ENCODE measurements around the gene TRNP1.

TRNP1 gene

GRCh38 chr1:26959722-26960624 is 33.5 kb upstream of the TRNP1 start, which contains the start of gene KDF1:
Gene KDF1, minus strand, starts transcription at chr1:26960468. Its CDS starts 8,088 bp downstream, at chr1:26952380.
- H3K4me3 ChIP-seq (ENCODE audit: insufficient read length, low read depth), result peak within 1 kb of the TSS; percentile 89
- no peaks in the 10 kb centered on the region for H3K4me1 ChIP-seq (ENCODE audit: insufficient read depth, insufficient read length)
- no peaks in the 10 kb centered on the region for H3K9me3 ChIP-seq (ENCODE audit: insufficient read depth, low read length)
- H3K36me3 ChIP-seq (ENCODE audit: insufficient read depth, insufficient read length, low read length), result no peaks in the 10 kb centered on the region
- peaks cover 44% of the 10 kb centered on the region for H3K27me3 ChIP-seq (ENCODE audit: insufficient read depth, insufficient read length)
- peak within 1 kb of the TSS; percentile 89 for H3K9ac ChIP-seq (ENCODE audit: insufficient read length, low read depth)
- peak; percentile 18 for DNase-seq (ENCODE audit: low read depth, low spot score)
- TF ChIP-seq ZNF274 (IDR thresholded peaks at IDR 0.05; ENCODE audit: low read depth, low read length) (no peak), YY1 (IDR thresholded peaks at IDR 0.05; ENCODE audit: insufficient read depth, insufficient read length) (no peak), SUZ12 (IDR thresholded peaks at IDR 0.05; ENCODE audit: extremely low read depth, insufficient read depth, insufficient read length) (no peak)

DNA sequence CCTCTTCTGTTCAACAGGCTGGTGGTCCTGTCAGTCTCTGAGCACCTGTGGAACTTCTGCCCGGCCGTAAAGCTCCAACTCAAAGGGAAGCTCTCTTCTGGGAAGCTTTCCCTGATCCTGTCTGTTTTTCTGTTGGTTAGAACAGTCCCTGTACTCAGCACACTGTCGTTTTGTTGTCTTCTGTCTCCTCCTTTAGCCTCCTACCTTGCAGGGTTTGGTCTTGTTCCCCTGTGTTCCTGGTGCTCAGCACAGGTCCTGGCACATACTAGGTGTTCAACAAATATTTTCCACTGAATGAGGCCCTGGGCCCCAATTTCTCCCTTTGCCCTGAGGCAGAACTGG is 32.9 kb upstream of the TRNP1 start:
- no peak for DNase-seq (ENCODE audit: low read depth, low spot score)
- TF ChIP-seq SUZ12 (IDR thresholded peaks at IDR 0.05; ENCODE audit: extremely low read depth, insufficient read depth, insufficient read length) (no peak), YY1 (IDR thresholded peaks at IDR 0.05; ENCODE audit: insufficient read depth, insufficient read length) (no peak), ZNF274 (IDR thresholded peaks at IDR 0.05; ENCODE audit: low read depth, low read length) (no peak)
- Histone ChIP-seq H3K9me3 (ENCODE audit: insufficient read depth, low read length) (no peaks in the 10 kb centered on the region), H3K27me3 (ENCODE audit: insufficient read depth, insufficient read length) (peaks cover 44% of the 10 kb centered on the region), H3K4me3 (ENCODE audit: insufficient read length, low read depth) (peak overlapping the region; percentile 89), H3K4me1 (ENCODE audit: insufficient read depth, insufficient read length) (no peaks in the 10 kb centered on the region), H3K9ac (ENCODE audit: insufficient read length, low read depth) (peak overlapping the region; percentile 89), H3K36me3 (ENCODE audit: insufficient read depth, insufficient read length, low read length) (no peaks in the 10 kb centered on the region)

DNA sequence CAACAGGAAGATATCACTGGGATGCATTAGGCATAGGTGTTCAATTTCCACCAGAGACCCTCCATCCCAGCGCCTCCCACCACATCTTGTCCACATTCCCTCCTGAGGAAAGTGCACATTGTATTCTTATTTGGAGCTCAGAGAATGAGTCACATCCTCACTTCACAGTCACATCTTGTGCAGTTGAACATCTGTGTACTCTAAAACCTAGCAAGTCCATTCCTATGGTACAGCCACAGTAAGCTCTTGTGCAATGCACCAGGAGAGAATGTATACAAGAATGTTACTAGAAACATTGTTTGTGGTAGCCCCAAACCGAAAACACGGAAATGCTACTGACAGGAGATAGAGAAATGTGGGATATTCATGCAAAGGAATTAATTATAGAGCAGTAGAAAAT is 31.7 kb upstream of the TRNP1 start:
- Histone ChIP-seq H3K27me3 (ENCODE audit: insufficient read depth, insufficient read length) (peaks cover 44% of the 10 kb centered on the region), H3K9ac (ENCODE audit: insufficient read length, low read depth) (no peak overlapping the region), H3K9me3 (ENCODE audit: insufficient read depth, low read length) (no peaks in the 10 kb centered on the region), H3K36me3 (ENCODE audit: insufficient read depth, insufficient read length, low read length) (no peaks in the 10 kb centered on the region), H3K4me3 (ENCODE audit: insufficient read length, low read depth) (no peak overlapping the region), H3K4me1 (ENCODE audit: insufficient read depth, insufficient read length) (no peaks in the 10 kb centered on the region)
- TF ChIP-seq YY1 (IDR thresholded peaks at IDR 0.05; ENCODE audit: insufficient read depth, insufficient read length) (no peak), SUZ12 (IDR thresholded peaks at IDR 0.05; ENCODE audit: extremely low read depth, insufficient read depth, insufficient read length) (no peak), ZNF274 (IDR thresholded peaks at IDR 0.05; ENCODE audit: low read depth, low read length) (no peak)
- no peak for DNase-seq (ENCODE audit: low read depth, low spot score)

- Histone ChIP-seq H3K4me3 (ENCODE audit: insufficient read length, low read depth) (no peak overlapping the region), H3K27me3 (ENCODE audit: insufficient read depth, insufficient read length) (peaks cover 25% of the 10 kb centered on the region), H3K4me1 (ENCODE audit: insufficient read depth, insufficient read length) (peaks cover 3% of the 10 kb centered on the region), H3K9ac (ENCODE audit: insufficient read length, low read depth) (no peak overlapping the region), H3K9me3 (ENCODE audit: insufficient read depth, low read length) (no peaks in the 10 kb centered on the region), H3K36me3 (ENCODE audit: insufficient read depth, insufficient read length, low read length) (no peaks in the 10 kb centered on the region)
- TF ChIP-seq SUZ12 (IDR thresholded peaks at IDR 0.05; ENCODE audit: extremely low read depth, insufficient read depth, insufficient read length) (no peak), ZNF274 (IDR thresholded peaks at IDR 0.05; ENCODE audit: low read depth, low read length) (no peak), YY1 (IDR thresholded peaks at IDR 0.05; ENCODE audit: insufficient read depth, insufficient read length) (no peak)
- DNase-seq (ENCODE audit: low read depth, low spot score), result no peak
Measured at GRCh38 chr1:26965213-26965612, 28.3 kb upstream of the TRNP1 start.

- DNase-seq (ENCODE audit: low read depth, low spot score), result no peak
- no peaks in the 10 kb centered on the region for H3K9me3 ChIP-seq (ENCODE audit: insufficient read depth, low read length)
Measured at GRCh38 chr1:26965628-26966027, 27.9 kb upstream of the TRNP1 start.

DNA sequence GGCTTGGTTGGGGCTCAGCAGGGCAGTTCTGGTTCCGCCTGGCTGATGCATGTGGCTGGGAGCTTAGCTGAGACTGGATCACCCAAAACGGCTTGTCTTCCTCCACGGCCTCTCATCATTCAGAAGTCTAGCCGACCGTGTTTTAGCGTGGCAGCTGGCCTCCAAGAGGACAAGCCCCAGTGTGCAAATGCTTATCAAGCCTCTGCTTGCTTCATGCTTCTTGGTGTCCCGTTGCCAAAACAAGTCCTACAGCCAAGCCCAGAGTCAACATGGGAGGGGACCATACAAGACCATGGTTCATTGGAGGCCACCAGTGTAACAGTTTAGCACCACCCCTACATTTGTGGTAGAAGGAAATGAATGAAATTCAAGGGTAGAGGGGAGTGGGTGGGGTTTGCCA is 22.7 kb upstream of the TRNP1 start:
- peaks cover 15% of the 10 kb centered on the region for H3K4me1 ChIP-seq (ENCODE audit: insufficient read depth, insufficient read length)
- no peak for DNase-seq (ENCODE audit: low read depth, low spot score)
- no peak overlapping the region for H3K4me3 ChIP-seq (ENCODE audit: insufficient read length, low read depth)
- no peaks in the 10 kb centered on the region for H3K9me3 ChIP-seq (ENCODE audit: insufficient read depth, low read length)
- no peaks in the 10 kb centered on the region for H3K36me3 ChIP-seq (ENCODE audit: insufficient read depth, insufficient read length, low read length)
- no peak for TF ChIP-seq ZNF274 (IDR thresholded peaks at IDR 0.05; ENCODE audit: low read depth, low read length)
- no peak for TF ChIP-seq YY1 (IDR thresholded peaks at IDR 0.05; ENCODE audit: insufficient read depth, insufficient read length)
- no peak for TF ChIP-seq SUZ12 (IDR thresholded peaks at IDR 0.05; ENCODE audit: extremely low read depth, insufficient read depth, insufficient read length)
- no peak overlapping the region for H3K9ac ChIP-seq (ENCODE audit: insufficient read length, low read depth)
- no peaks in the 10 kb centered on the region for H3K27me3 ChIP-seq (ENCODE audit: insufficient read depth, insufficient read length)

More at GRCh38 chr1:26965628-26966027, 27.9 kb upstream of the TRNP1 start:
- Histone ChIP-seq H3K4me1 (ENCODE audit: insufficient read depth, insufficient read length) (peaks cover 3% of the 10 kb centered on the region), H3K27me3 (ENCODE audit: insufficient read depth, insufficient read length) (peaks cover 21% of the 10 kb centered on the region), H3K9ac (ENCODE audit: insufficient read length, low read depth) (no peak overlapping the region), H3K36me3 (ENCODE audit: insufficient read depth, insufficient read length, low read length) (no peaks in the 10 kb centered on the region), H3K4me3 (ENCODE audit: insufficient read length, low read depth) (no peak overlapping the region)
- TF ChIP-seq SUZ12 (IDR thresholded peaks at IDR 0.05; ENCODE audit: extremely low read depth, insufficient read depth, insufficient read length) (no peak), ZNF274 (IDR thresholded peaks at IDR 0.05; ENCODE audit: low read depth, low read length) (no peak), YY1 (IDR thresholded peaks at IDR 0.05; ENCODE audit: insufficient read depth, insufficient read length) (no peak)

DNA sequence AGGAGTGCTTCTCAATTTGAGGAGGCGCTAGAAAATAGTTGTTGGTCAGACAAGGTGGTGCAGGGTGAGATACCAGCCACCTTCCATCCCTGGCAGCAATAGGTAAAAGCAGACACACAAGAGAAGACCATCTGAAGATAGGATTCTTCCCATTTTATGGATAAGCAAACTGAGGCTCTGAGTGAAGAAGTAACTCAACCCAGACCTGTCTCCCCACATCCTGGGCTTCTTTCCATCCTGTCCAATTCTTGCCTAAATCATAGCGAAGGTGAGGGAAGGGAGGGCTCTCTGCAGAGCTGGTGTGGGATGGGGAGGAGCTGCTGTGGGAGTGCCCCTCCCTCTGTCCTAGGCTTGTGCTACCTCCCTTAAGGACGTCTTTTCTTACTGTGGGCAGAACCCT is 21.9 kb upstream of the TRNP1 start:
- Histone ChIP-seq H3K4me1 (ENCODE audit: insufficient read depth, insufficient read length) (peaks cover 15% of the 10 kb centered on the region), H3K36me3 (ENCODE audit: insufficient read depth, insufficient read length, low read length) (no peaks in the 10 kb centered on the region), H3K4me3 (ENCODE audit: insufficient read length, low read depth) (no peak overlapping the region), H3K9ac (ENCODE audit: insufficient read length, low read depth) (no peak overlapping the region), H3K9me3 (ENCODE audit: insufficient read depth, low read length) (no peaks in the 10 kb centered on the region), H3K27me3 (ENCODE audit: insufficient read depth, insufficient read length) (no peaks in the 10 kb centered on the region)
- no peak for TF ChIP-seq SUZ12 (IDR thresholded peaks at IDR 0.05; ENCODE audit: extremely low read depth, insufficient read depth, insufficient read length)
- no peak for TF ChIP-seq ZNF274 (IDR thresholded peaks at IDR 0.05; ENCODE audit: low read depth, low read length)
- TF ChIP-seq YY1 (IDR thresholded peaks at IDR 0.05; ENCODE audit: insufficient read depth, insufficient read length), result no peak
- no peak for DNase-seq (ENCODE audit: low read depth, low spot score)
